ENCODE results near the gene PNPLA7.
"Not testable (repeated sequence)": the region's sequence is repeated elsewhere in the genome, so short reads cannot be mapped to it uniquely, and the experiment has no call there.

Gene PNPLA7

GRCh38 chr9:137516144-137516917 lies 33.9 kb downstream of the PNPLA7 start:
- CTCF ChIA-PET: no interaction called here
- DNase-seq (ENCODE audit: extremely low spot score): no peak
- POLR2A ChIA-PET: no interaction called here
- TF ChIP-seq HDGF (IDR thresholded peaks at IDR 0.05; ENCODE audit: borderline replicate concordance): no peak
- no peak for TF ChIP-seq LEF1 (IDR thresholded peaks at IDR 0.05; ENCODE audit: borderline replicate concordance)
- no peak for TF ChIP-seq ARNT (IDR thresholded peaks at IDR 0.05)
- TF ChIP-seq FOXA1 (IDR thresholded peaks at IDR 0.05): no peak
- TF ChIP-seq TARDBP (IDR thresholded peaks at IDR 0.05): no peak
- no peak for TF ChIP-seq FOXK2 (IDR thresholded peaks at IDR 0.05)
- TF ChIP-seq ELF4 (IDR thresholded peaks at IDR 0.05): no peak
- TF ChIP-seq ZNF384 (IDR thresholded peaks at IDR 0.05): no peak
- no peak for TF ChIP-seq PKNOX1 (IDR thresholded peaks at IDR 0.05)
- no peak for TF ChIP-seq SUZ12 (IDR thresholded peaks at IDR 0.05)
- no peak for TF ChIP-seq SP1 (IDR thresholded peaks at IDR 0.05)
- TF ChIP-seq CTBP1 (IDR thresholded peaks at IDR 0.05; ENCODE audit: borderline replicate concordance): no peak
- no peak for TF ChIP-seq BHLHE40 (IDR thresholded peaks at IDR 0.05; ENCODE audit: borderline replicate concordance)
- TF ChIP-seq L3MBTL2 (conservative IDR thresholded peaks at IDR 0.05): no peak
- no peak for TF ChIP-seq FOXM1 (IDR thresholded peaks at IDR 0.05; ENCODE audit: borderline replicate concordance)

GRCh38 chr9:137515338-137515724 lies 34.9 kb downstream of the PNPLA7 start:
- ChIA-PET POLR2A (no interaction called here), CTCF (no interaction called here)
- no peak for TF ChIP-seq HDGF (IDR thresholded peaks at IDR 0.05; ENCODE audit: borderline replicate concordance)
- DNase-seq (ENCODE audit: extremely low spot score): no peak

GRCh38 chr9:137514691-137515337 lies 35.4 kb downstream of the PNPLA7 start:
- ChIA-PET POLR2A (no interaction called here), CTCF (no interaction called here)
- TF ChIP-seq PKNOX1 (IDR thresholded peaks at IDR 0.05) (no peak), BHLHE40 (IDR thresholded peaks at IDR 0.05; ENCODE audit: borderline replicate concordance) (no peak), SUZ12 (IDR thresholded peaks at IDR 0.05) (no peak), L3MBTL2 (conservative IDR thresholded peaks at IDR 0.05) (no peak), FOXK2 (IDR thresholded peaks at IDR 0.05) (no peak), SP1 (IDR thresholded peaks at IDR 0.05) (no peak), TARDBP (IDR thresholded peaks at IDR 0.05) (no peak), HDGF (IDR thresholded peaks at IDR 0.05; ENCODE audit: borderline replicate concordance) (no peak), ZNF384 (IDR thresholded peaks at IDR 0.05) (no peak), FOXA1 (IDR thresholded peaks at IDR 0.05) (no peak), NFRKB (IDR thresholded peaks at IDR 0.05) (no peak)
- DNase-seq (ENCODE audit: extremely low spot score): no peak

- DNase-seq (ENCODE audit: extremely low spot score); CTCF ChIA-PET; POLR2A ChIA-PET: not testable (repeated sequence)
Measured at GRCh38 chr9:137513801-137514570, 36.2 kb downstream of the PNPLA7 start.

GRCh38 chr9:137513136-137513535 lies 37.1 kb downstream of the PNPLA7 start:
- CTCF ChIA-PET: interaction anchor here (0.6 to 0.7 kb wide), 2 partner anchors 31 to 112 kb away, joined by 3 to 4 read pairs; no protein-coding TSS in a partner anchor
- POLR2A ChIA-PET; DNase-seq (ENCODE audit: extremely low spot score): not testable (repeated sequence)

GRCh38 chr9:137511758-137512463 lies 38.3 kb downstream of the PNPLA7 start:
- no peak for TF ChIP-seq PKNOX1 (IDR thresholded peaks at IDR 0.05)
- TF ChIP-seq LEF1 (IDR thresholded peaks at IDR 0.05; ENCODE audit: borderline replicate concordance): no peak
- no peak for TF ChIP-seq SP1 (IDR thresholded peaks at IDR 0.05)
- no peak for TF ChIP-seq ARNT (IDR thresholded peaks at IDR 0.05)
- TF ChIP-seq SUZ12 (IDR thresholded peaks at IDR 0.05): no peak
- no peak for DNase-seq (ENCODE audit: extremely low spot score)
- CTCF ChIA-PET: no interaction called here
- POLR2A ChIA-PET: no interaction called here

- DNase-seq (ENCODE audit: extremely low spot score); POLR2A ChIA-PET; CTCF ChIA-PET: not testable (repeated sequence)
Measured at GRCh38 chr9:137511126-137511525, 39.1 kb downstream of the PNPLA7 start.

All from HEK293T (cell line).